ENCODE data around the gene SNAP29. TPM values are rescaled to one million over a fixed set of nuclear protein-coding genes. Genes with fewer than 3 reads are reported as not detected.

The SNAP29 gene
- total and polyA plus RNA-seq, 12 donors, result 9.9 to 43.6 (median 26.1) TPM

DNA sequence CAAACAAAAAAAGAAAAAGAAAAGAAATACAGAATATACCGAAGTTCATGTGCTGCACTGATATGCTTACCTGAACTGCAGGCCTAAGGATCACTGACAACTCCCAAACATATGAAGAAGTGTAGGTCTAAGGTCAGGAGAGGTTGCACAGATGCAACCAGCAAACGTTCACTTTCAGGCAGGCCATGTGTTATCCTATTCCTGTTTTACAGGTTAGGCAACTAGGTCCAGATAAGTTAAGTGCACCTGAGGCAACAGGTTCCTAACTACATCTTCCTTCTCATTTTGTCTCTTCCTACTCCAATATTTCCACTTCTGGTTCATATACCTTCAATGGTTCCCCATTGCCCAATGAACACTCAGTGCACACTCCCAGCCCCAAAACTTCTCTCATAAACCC lies 15.3 kb upstream of the SNAP29 start:
- 33 to 66% methylated on average over 2 of the region's 2 CpGs for WGBS, 2 donors
- H3K4me3 ChIP-seq, result no peak overlapping the region
- no peaks in the 10 kb centered on the region for H3K36me3 ChIP-seq
- ATAC-seq (no peak), DNase-seq (no peak)
- no peak overlapping the region for H3K27ac ChIP-seq
- no peaks in the 10 kb centered on the region for H3K9me3 ChIP-seq
- TF ChIP-seq, protein P1, sequence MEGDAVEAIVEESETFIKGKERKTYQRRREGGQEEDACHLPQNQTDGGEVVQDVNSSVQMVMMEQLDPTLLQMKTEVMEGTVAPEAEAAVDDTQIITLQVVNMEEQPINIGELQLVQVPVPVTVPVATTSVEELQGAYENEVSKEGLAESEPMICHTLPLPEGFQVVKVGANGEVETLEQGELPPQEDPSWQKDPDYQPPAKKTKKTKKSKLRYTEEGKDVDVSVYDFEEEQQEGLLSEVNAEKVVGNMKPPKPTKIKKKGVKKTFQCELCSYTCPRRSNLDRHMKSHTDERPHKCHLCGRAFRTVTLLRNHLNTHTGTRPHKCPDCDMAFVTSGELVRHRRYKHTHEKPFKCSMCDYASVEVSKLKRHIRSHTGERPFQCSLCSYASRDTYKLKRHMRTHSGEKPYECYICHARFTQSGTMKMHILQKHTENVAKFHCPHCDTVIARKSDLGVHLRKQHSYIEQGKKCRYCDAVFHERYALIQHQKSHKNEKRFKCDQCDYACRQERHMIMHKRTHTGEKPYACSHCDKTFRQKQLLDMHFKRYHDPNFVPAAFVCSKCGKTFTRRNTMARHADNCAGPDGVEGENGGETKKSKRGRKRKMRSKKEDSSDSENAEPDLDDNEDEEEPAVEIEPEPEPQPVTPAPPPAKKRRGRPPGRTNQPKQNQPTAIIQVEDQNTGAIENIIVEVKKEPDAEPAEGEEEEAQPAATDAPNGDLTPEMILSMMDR (IDR thresholded peaks at IDR 0.05), result no peak
- intact Hi-C loops (cut with DNase I), result no loop called here
- H3K4me1 ChIP-seq, result peaks cover 0 to 38% (median 8%) of the 10 kb centered on the region in 9 donors
- H3K27me3 ChIP-seq, result no peaks in the 10 kb centered on the region

DNA sequence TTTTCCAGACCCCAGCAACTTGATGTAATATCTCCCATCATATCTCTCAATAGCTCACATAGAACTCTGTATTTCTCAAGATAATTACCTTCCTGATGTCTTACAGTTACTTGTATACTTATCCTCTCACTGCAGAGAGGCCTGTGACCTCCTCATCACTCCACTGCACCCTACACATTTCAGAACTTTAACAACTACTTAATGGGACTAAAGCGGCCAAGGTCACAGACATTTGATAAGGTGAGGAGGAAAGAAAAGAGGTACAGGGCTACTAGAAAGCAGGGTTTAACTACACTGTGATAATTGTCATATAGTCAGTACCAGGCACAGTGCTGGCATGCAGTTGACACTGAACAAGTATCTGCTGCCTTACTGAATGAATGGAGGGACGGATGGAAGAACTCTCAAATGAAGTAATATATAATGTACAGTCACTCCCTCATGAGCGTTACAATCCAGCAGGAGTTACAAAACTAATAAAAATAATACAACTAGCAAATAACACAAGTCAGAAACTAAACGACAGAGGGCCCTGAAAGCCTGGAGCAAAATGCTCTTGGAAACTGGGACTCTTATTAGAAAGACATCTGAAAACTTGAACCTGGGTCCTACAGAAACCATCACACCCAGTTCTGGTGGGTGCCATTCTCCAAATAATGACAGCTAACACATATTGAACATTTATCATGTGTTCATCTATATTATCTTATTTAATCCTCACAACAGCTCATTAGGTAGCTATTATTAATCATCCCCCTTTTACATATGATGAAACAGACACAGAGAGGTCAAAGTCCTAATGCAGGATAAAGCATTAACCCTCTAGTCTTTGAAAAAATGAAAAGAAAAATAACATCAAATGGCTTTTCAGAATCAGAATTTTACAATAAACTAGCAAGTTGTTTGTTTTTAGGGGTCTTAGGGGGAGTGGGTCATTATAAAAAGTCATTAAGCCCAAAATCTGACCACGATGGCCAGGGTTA lies 14.5 kb upstream of the SNAP29 start:
- no peak overlapping the region for H3K4me3 ChIP-seq
- no peaks in the 10 kb centered on the region for H3K36me3 ChIP-seq
- DNase-seq (no peak), ATAC-seq (no peak)
- TF ChIP-seq, protein P1 (IDR thresholded peaks at IDR 0.05), result no peak
- intact Hi-C loops (cut with DNase I), result no loop called here
- 84 to 88% methylated on average over 5 of the region's 5 CpGs for WGBS, 2 donors
- no peaks in the 10 kb centered on the region for H3K27me3 ChIP-seq
- H3K4me1 ChIP-seq, result peaks cover 0 to 38% (median 8%) of the 10 kb centered on the region in 9 donors
- H3K27ac ChIP-seq, result no peak overlapping the region
- H3K9me3 ChIP-seq, result no peaks in the 10 kb centered on the region

- intact Hi-C loops (cut with DNase I), result no loop called here
- DNase-seq, result no peak
- Histone ChIP-seq H3K27me3 (no peaks in the 10 kb centered on the region), H3K27ac (no peak overlapping the region), H3K36me3 (no peaks in the 10 kb centered on the region), H3K4me1 (peaks cover 0 to 31% (median 8%) of the 10 kb centered on the region in 9 donors), H3K9me3 (no peaks in the 10 kb centered on the region), H3K4me3 (no peak overlapping the region)
- ATAC-seq, result no peak
- 95 to 97% methylated on average over 2 of the region's 2 CpGs for WGBS, 2 donors
- TF ChIP-seq, protein P1 (IDR thresholded peaks at IDR 0.05), result no peak
Observed at GRCh38 chr22:20847318-20847822, 11.4 kb upstream of the SNAP29 start.

GRCh38 chr22:20852076-20852475 lies 6.7 kb upstream of the SNAP29 start:
- H3K27ac ChIP-seq, result no peak overlapping the region
- H3K9me3 ChIP-seq, result no peaks in the 10 kb centered on the region
- TF ChIP-seq, protein P1 (IDR thresholded peaks at IDR 0.05), result no peak
- H3K4me1 ChIP-seq, result peaks cover 10 to 36% (median 21%) of the 10 kb centered on the region in 9 donors
- WGBS, 2 donors, result 39 to 56% methylated on average over 4 of the region's 4 CpGs
- no peaks in the 10 kb centered on the region for H3K27me3 ChIP-seq
- H3K4me3 ChIP-seq, result no peak overlapping the region
- no peaks in the 10 kb centered on the region for H3K36me3 ChIP-seq
- DNase-seq (no peak), ATAC-seq (no peak)
- intact Hi-C loops (cut with DNase I), result loop anchor here in 3 of 10 donors (5.0 to 10.0 kb wide), 3 partner anchors 45 to 73 kb away; no protein-coding TSS in a partner anchor

Measured in heart right ventricle (tissue), 16 donors.